Liver (tissue), 2 donors: Measurements from ENCODE around the gene NKD2.

Experiments
- FOXA1 ChIP-seq: IDR thresholded peaks from 2 replicates; pipeline ENCODE4 v1.6.1; 2016; ENCODE audit warnings: antibody characterized with exemption
- RAD21 ChIP-seq, 2 donors: IDR thresholded peaks; 2 replicates each; pipeline ENCODE4 v1.6.1; 2016; ENCODE audit warnings: antibody characterized with exemption in 2 of 2, mild to moderate bottlenecking in 2 of 2
- ZBTB33 ChIP-seq: IDR thresholded peaks from 2 replicates; pipeline ENCODE4 v1.6.1; 2016; ENCODE audit warnings: antibody characterized with exemption
- donor health status: healthy.

GRCh38 chr5:1016036-1016435, 7.4 kb downstream of the NKD2 start:
- TF ChIP-seq RAD21 (IDR thresholded peaks at IDR 0.05) (no peak), FOXA1 (no peak), ZBTB33 (no peak)
